Tongue (tissue), 2 donors: ENCODE data around the gene GRM4. TPM values are rescaled to one million over a fixed set of nuclear protein-coding genes. Genes with fewer than 3 reads are reported as not detected.
"Not testable (repeated sequence)": the region's sequence is repeated elsewhere in the genome, so short reads cannot be mapped to it uniquely, and the experiment has no call there.

Experiments
- DNase-seq: peaks from one replicate; pipeline ENCODE4 v3.0.0-alpha.2; 2015
- total RNA-seq: library from RNA; depleted of rRNA; stranded (reverse); fragments of >200 nt; gene quantifications from one replicate; pipeline ENCODE4 v1.2.3, GENCODE V29; 2014

The GRM4 gene
- total RNA-seq, 1 donor from 2014 or later: 0.51 TPM

DNA sequence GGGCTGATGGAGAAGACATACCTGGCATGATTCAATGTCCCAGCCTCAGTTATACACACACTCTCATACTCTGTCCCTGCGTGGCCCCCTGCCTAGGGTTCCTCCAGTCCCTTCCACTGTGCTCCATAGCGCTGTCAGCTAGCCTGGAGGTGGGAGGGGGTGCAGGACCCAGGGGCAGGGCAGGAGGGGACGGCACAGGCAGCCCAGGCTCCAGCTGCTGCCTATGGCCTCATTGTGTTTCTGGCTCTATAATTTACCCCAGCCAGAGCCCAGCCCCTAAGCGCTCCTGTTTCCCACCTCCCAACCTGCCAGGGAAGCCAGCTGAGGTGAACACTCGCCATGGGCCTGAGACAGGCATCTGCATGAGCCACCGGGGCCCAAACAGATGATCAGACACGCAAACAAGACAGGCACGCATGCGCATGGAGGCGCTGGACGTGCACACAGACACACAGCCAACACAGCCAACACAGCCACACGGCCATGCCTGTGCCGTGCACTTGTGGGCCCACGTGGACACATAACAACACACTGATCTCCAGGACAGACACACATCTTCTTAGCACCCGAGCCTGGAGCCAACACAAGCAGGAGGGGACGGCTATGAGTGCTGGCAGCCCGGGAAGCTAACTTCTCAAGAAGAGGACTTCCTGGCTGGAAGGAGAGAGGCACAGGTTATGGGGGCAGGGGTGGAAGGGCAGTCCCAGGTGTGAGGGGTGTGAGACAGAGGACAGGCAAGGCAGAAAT is 124.9 kb downstream of the GRM4 start:
- no peak for DNase-seq

DNA sequence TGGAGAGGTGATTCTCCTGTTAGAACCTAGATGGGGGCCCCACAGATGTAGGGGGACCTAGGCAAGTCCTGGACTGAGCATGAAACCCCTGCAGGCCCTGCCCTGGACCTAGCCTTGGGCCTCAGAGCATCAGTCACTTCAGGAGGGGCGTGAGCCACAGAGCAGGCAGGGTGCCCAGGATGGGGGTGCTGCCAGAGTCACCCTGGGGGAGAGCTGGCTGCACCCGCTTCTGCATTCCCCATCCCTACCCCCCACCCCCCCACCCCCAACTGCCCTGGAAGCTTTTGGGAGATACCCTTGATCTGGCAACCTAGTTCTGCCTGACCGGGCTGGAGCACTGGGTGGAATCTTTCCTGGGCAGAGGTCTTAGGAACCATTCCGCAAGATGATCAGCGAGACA is 125.6 kb downstream of the GRM4 start:
- DNase-seq: no peak

DNA sequence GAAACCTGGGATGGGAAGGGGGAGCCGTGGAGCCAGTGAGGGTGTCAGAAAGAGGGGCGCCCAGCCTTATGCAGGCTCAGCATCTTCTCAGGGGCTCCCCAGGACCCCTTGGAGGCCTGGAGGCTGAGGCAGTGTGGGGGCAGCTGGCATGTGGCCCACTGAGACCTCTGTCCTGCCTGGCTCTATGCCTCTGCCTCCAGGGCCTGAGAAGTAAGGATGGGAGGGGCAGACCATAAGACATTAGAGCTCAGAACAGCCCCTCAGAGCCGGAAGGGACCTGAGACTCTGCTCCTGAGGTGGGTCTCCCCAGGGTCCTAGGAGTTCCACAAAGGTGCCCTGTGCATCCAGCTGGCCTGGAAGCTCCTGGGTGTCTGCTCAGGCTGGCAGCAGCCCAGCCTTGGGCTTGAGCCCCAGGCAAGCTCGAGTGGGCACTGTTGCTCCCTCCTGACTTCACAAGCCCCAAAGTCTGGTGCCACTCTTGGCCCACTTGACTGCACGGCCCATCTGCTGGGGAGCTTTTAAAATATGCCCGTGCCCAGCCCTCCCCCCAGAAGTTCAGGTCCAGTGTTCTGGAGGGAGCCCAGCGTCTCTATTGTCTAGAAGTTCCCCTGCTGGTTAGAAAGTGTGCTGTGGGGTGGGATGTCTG is 126.8 kb downstream of the GRM4 start:
- no peak for DNase-seq

DNA sequence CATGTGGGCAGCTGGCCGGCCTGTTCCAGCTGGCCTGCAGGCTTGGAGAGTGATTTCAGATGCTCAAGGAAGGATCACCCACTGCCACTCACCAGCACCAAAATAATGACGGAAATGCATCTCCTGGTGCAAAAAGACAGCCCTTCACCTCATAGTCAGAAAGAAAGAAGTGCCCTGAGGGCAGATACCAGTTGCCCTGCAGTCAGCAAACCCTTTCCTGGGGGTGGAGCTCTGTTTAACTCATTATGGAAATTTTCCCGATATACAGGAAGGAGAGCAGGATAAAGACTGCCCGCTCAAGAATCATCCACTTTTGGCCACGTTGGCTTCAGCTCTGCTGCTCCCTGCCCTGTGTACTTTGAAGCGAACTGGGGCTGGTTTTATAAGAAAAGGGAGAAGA is 127.9 kb downstream of the GRM4 start:
- no peak for DNase-seq

DNA sequence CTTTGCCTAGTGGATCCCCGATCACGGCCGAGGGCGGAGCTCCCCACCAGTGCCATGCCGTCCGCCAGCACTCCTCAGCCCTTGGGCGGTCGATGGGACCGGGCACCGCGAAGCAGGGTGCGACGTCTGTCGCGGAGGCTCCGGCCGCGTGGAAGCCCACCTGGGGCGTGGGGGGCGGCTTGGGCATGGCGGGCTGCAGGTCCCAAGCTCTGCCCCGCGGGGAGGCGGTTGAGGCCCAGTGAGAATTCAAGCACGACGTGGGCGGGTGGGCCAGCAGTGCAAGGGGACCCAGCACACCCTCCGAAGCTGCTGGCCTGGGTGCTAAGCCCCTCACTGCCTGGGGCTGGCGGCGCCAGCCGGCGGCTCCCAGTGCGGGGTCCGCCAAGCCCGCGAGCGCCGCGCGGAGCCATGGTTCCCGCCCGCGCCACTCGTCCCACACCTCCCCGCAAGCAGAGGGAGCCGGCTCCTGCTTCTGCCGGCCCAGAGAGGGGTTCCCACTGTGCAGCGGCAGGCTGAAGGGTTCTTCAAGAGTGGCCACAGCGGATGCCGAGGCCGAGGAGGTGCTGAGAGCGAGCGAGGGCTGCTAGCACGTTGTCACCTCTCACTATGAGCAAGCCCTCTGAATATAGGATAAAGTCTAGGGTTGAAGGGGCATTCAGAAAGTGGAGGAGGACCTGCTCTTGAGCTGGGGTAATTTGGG is 128.6 kb downstream of the GRM4 start:
- no peak for DNase-seq

DNA sequence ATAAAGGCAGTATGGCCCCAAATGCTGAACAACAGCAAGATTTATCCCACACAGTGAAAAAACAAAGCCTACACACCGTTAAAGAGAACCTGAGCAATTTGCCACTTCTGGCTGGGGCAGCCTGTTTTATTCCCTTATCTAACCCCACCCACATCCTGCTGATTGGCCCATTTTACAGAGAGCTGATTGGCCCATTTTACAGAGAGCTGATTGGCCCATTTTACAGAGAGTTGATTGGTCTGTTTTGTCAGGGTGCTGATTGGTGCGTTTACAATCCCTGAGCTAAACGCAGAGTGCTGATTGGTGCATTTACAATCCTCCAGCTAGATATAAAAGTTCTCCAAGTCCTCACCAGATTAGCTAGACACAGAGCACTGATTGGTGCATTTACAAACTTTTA is 129.3 kb downstream of the GRM4 start:
- DNase-seq: not testable (repeated sequence)

DNA sequence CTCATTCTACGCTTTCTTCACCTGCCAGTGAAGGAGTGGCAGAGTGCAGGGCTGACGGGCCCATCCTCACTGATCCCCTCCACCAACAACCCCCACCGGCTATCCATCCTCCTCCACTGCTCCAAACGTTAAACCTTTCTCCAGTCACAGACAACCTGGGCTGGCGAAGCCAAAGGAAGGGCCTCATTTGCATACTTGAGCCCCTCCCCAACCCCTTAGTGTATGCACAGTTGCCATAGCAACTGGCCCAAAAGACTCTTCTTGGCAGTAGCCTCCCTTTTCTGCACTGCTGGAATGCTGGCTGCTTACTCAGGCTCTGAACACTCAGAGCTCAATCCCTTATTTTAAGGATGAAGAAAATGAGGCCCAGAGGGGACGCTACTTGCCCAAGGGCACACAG is 130.3 kb downstream of the GRM4 start:
- peak; percentile 75 for DNase-seq

DNA sequence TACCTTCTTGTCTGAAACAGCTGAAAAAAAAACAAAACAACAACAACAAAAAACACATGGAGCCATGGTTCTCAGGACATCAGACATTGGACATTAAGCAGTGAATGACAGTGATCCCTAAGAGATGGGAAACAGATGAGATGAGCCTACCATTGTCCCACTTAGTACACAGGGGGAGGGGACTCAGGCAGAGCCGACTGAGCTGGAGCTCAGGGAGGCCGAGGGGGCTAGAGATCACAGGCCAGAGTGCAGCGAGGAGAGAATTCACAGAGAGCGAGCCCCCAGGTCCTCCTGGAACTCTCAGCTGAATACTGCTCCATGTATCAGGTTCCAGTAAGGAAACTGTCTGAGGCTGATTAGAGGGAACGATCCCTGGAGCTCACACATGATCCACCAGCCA is 134.6 kb downstream of the GRM4 start:
- DNase-seq: no peak

DNA sequence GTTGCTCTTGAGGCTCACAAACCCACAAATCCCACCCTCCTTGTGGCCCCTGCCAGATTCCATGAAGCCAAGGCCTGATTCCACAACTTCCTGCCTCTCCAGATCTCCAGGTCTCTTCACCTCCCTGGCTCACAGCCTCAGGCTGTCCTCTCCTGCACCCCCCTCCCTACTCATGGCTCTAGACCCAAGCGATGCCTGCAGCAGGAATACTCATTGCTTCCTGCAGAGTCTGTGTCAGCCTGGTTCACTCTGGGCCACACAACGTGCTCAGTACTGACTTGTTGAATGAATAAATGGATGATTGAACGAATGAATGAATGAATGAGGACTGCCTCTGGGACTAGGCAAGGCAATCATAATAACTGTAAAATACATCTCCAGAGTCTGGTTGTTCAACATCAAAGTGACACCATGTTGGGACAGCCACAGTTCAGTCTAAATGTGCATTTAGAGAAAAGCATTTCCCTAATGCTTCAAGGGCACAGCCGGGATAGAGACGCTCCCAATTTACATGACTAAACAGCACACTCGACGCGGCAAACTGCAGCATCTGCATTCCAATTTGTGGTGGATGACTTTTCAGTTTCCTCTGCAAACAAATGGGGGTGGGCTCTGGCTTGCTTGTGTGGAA is 139.9 kb downstream of the GRM4 start:
- no peak for DNase-seq

DNA sequence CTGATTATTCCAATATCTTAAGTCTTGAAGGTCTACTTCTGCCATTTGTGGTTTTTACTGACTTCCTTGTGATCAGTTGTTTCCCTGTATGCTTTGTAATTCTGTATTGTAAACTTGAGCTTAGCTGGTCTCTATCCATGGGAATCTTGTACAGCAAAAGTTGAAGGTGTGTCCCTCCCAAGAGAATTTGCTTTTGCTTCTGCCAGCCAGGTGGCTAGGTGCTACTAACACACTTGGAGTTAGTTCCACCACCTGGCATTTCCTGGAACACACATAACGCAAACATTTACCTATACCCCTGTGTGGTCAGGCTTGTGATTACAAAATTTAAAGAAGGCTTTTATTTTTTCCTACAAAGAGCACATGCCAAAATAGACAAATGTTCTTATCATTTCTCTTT is 141.2 kb downstream of the GRM4 start:
- DNase-seq: no peak

DNA sequence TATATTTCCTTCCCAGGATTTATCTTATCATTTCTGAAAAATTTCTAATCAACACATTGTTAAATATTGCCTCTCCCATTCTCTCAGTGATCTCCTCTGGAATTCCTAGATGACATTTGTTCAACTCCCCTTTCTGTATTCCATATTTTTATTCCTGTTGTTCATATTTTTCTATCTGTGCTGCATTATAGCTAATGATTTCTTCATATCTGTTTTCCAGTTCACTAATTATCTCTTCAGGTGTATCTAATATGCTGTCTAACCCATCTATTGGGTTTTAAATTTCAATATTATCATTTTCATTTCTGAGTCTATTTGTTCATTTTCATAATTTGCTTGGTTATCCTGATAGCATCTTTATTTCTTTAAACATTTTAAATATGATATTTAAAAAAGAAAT is 141.9 kb downstream of the GRM4 start:
- no peak for DNase-seq

DNA sequence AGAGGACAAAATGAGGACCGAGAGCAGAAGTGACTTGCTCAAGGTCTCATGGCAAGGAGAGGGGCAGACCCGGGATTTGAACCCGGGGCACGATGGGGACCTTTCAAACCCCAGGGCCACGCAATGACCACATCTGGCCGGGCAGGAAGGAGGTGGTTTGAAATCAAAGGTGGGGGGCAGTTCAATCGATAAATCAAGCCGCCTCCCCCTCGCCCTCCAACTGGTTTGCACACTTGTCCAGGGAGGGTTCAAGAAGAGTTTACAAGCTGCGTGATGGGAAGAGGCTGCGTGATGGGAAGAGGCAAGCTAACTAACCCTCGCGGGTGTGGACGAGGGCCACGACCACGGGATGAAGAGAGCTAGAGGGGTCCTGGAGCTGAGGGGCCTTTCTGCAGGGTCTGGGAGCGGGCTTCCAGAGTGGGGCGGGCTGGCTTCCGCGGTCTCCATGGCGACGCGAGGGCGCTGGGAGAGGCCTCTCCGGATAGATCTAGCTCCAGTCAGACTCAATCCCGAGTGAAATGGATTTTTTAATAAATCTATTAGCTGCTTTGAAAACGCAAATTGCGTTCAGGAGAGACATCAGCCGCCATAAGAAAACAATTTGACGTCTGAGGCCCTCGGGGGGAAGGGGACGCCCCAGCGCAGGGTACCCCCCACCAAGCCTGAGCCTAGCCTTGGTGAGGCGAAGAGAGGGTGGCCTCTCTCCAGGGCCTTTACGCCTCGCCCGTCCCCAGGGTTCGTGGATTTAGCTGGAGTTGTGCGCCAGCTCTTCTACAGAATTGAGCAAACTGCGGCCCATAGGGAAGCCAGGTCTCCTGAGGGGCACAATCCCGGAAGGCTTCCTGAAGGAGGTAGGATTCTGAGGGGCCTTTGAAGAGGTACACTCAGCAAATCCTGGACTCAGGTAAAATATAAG is 143.9 kb downstream of the GRM4 start:
- DNase-seq: no peak

DNA sequence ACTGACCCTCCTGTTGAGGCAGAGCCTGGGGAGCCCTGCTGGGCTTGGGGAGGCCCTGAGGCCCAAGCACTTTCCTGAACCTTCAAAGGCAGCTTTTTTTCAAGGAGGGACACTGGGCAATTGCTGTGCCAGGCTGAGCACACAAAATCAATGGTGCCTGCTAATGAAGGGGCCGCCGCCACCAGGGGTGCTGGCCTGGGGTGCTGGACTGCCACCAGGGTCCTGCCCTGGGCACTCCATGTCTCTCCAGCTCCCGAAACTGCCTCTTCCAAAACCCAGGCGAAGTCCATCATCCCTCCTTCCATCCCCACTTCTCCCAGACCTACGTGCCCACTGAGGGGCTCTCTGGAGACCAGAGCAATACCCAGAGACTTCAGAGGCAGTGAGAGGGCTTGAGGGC is 145.6 kb downstream of the GRM4 start:
- DNase-seq: no peak

DNA sequence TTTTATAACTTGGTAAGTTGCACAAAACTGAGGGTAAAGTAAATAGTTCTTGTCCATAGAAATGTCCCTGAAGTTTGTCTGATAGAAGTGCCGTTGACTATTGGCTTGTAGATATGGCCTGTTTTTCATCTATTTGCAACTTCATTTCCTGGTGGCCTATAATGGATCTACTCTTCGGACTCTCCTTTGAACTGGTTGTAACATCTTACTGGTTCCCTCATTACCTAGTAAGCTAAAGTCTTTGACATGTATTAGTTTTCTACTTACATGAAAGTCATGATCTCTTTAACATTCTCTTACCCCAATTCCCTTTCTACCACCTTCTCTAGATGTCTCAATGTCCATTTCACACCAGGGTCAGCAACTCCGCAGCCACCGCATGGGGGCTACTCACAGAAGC is 146.3 kb downstream of the GRM4 start:
- no peak for DNase-seq

DNA sequence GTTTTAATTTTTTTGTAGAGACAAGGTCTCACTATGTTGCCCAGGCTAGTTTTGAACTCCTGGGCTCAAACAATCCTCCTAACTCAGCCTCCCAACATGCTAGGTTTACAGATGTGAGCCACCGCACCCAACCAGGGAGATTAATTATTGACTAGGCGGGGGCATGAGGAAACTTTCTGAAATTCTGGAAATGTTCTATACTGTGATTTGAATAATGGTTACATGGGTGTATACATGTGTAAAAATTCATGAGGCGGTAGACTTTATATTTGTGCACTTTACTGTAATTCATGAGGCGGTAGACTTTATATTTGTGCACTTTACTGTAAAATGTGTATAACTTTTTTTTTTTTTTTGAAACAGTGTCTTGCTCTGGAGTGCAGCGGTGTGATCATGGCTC is 147.2 kb downstream of the GRM4 start:
- DNase-seq: no peak

DNA sequence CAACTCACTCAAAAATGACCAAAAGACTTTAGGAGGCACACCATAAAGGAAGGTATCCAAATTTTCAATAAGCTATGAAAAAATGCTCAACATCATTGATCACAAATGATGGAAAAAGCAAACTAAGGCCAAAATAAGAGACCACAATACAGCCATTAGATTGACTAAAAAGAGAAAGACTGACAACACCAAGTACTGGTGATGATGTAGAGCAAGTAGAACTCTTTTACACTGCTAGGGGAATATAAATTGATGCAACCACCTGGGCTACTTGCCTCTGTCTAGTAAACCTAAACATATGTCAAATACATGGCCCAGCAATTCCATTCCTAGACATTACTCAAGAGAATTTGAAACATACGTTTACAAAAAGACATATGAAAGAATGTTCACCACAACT is 148.6 kb downstream of the GRM4 start:
- no peak for DNase-seq

DNA sequence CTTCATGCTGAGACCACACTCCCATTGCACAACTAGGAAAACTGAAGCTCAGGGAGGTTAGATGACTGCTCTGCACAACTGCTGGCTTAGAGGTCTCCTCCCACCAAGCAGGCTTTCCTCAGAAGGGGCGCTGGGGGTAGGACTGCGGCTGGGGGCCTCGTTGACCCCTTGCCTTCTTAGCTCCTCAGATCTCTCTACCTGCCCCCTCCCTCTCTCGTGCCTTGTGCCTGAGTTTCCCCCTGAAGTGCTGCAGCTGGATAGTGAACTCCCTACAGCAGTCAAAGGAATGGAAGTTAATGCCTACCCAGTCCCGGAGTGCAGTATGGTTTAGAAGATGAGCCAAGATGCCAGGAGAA is 149.8 kb downstream of the GRM4 start:
- no peak for DNase-seq

DNA sequence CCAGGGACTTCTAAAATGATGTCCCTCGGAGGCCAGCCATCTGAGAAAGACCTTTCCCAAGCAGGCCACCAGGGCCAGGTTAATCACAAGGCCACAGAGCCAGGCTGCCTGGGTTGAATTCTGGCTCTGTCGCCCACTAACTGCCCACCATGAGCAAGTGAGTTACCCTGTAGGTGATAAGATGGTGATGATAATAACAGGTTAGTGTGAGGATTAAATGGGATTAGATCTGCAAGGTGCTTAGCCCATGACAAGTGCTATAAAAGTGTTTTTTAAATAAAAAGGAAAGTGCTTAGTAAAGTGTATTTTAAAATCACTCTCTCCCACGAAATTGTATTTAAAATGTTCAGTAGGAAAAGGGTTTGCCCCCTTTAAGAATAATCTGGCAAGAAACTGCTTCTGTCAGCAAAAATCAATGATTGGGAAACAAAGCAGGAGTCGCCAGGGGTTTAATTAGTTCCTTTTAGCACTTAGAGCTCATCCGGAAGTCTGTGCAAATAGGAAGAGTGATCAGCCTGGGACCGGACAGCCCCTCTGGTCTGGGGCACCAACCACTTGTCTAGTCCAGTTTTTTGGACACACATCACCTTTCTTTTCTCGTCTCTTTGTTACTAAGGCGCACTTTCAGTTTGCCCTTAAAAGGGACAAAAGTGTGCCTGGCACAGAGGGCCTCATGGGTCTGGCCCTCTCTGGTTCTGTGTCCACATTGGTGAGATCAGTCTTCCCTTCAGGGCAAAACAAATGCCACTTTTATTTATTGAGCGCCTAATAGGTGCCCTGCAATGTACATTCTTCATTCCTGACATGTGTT is 150.4 kb downstream of the GRM4 start:
- DNase-seq: no peak

DNA sequence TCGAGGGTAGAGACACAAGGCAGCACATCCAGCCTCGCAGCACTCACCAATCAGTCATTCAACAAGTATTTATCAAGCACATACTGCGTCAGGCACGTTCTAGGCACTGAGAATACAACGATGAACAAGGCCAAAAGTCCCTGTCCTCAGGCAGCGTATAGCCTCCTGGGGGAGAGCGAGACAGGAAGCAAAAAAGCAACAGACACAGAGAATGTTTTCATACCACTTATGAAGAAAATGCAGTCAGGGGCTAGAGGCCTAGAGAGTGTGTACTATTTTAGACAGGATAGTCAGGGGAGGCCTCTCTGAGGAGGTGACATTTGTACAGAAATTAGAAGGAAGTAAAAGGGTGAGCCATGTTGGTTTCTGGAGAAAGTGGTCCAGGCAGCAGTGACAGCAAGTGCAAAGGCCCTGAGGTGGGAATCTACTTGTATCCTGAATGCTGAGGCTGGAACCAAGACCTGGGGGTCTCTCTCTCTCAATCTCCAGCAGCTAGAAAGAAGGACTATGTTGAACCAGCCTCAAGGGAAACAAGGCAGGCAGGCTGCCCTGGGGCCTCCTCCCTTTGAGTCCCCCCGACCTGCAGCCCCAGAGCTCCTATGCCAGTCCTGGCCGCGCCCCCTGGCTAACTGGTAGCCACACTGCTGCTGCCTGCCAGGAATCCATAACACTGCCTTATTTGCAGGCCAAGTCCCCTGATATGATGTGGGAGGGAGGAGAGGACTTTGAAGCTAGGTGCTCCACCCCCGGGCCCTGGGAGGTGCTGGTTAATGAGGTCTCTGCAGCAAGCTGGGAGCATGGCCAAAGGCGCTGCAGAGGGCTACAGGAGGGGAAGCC is 151.2 kb downstream of the GRM4 start:
- no peak for DNase-seq
